ENCODE measurements around the gene GARIN5A.

DNA sequence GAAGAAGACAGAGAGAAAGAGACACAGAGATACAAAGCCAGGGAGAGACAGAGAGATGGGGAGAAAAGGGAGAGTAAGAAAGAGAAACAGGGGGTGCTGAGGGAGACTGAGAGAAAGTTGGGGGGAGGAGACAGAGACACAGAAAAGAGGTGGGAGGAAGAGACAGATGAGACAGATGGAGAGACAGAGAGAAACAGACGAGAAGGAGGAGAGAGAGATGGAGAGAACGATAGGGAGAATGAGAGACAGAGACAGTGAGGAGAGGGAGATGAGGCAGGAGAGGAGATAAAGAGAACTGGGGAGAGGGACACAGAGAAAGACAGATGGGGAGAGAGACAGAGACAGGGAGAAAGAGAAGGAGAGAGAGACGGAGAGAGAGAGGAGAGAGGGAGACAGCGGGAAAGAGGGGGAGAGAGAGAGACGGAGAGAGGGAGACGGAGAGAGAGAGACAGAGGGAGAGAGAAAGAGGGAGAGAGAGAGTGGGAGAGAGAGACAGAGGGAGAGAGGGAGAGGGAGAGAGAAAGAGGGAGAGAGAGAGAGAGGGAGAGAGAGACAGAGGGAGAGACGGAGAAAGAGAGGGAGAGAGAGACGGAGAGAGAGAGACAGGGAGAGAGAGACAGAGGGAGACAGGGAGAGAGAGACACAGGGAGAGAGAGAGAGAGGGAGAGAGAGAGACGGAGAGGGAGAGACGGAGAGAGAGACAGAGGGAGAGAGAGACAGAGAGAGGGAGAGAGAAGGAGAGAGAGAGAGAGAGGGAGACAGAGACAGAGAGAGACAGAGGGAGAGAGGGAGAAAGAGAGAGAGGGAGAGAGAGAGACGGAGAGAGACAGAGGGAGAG is 21.8 kb upstream of the GARIN5A start:
- TF ChIP-seq CTCF (IDR thresholded peaks at IDR 0.05): no peak
- TF ChIP-seq TCF7L2 (IDR thresholded peaks at IDR 0.05; ENCODE audit: low read depth, low read length): no peak
- no peak for TF ChIP-seq SIN3A (IDR thresholded peaks at IDR 0.05; ENCODE audit: borderline replicate concordance, insufficient read depth, low read depth, low read length)
- TF ChIP-seq REST (IDR thresholded peaks at IDR 0.05; ENCODE audit: insufficient read depth in 1 of 2, low read depth in 2 of 2, low read length in 1 of 2): no peak
- no peak for TF ChIP-seq POLR2AphosphoS5 (IDR thresholded peaks at IDR 0.05; ENCODE audit: low read depth, low read length)

All from Panc1 (cell line).